Lung (tissue), 12 donors: ENCODE measurements around the gene MARCHF3. TPM values are rescaled to one million over a fixed set of nuclear protein-coding genes. Genes with fewer than 3 reads are reported as not detected.

Source experiments
- ATAC-seq: fragments of 200-7000 bp; cut with Tn5 transposase; one replicate; pipeline ENCODE4 v1.9.1; 2020; ENCODE audit warnings: moderate number of reproducible peaks; ENCODE audit not compliant: insufficient read depth, low FRiP score
- DNase-seq, 3 donors: peaks; one replicate each; pipeline ENCODE4 v3.0.0-alpha.2; 2013 to 2017
- H3K27ac ChIP-seq, 2 donors: one replicate each; pipeline ENCODE4 v1.5.1; 2013; ENCODE audit warnings: mild to moderate bottlenecking in 2 of 2, moderate library complexity in 2 of 2, control low read depth in 1 of 2, inconsistent platforms in 1 of 2, low read depth in 1 of 2, low read length in 1 of 2
- H3K27me3 ChIP-seq, 3 donors: one replicate each; pipeline ENCODE4 v1.5.1; 2013; ENCODE audit warnings: low read length in 2 of 3; ENCODE audit not compliant: control insufficient read depth in 3 of 3, insufficient read depth in 3 of 3
- H3K36me3 ChIP-seq, 4 donors: one replicate each; pipeline ENCODE4 v1.5.1; 2013; ENCODE audit warnings: low read length in 4 of 4, mild to moderate bottlenecking in 1 of 4, moderate library complexity in 1 of 4; ENCODE audit not compliant: control insufficient read depth in 4 of 4, insufficient read depth in 4 of 4
- H3K4me1 ChIP-seq, 5 donors: one replicate each; pipeline ENCODE4 v1.5.1; 2013; ENCODE audit warnings: low read length in 5 of 5, mild to moderate bottlenecking in 2 of 5, moderate library complexity in 1 of 5; ENCODE audit not compliant: control insufficient read depth in 5 of 5, insufficient read depth in 5 of 5
- H3K4me3 ChIP-seq: one replicate; pipeline ENCODE4 v1.5.1; 2013; ENCODE audit warnings: mild to moderate bottlenecking, control low read depth, moderate library complexity
- H3K9ac ChIP-seq, 2 donors: one replicate each; pipeline ENCODE4 v1.5.1; 2013; ENCODE audit warnings: low read length in 2 of 2, control low read depth in 1 of 2; ENCODE audit not compliant: insufficient read depth in 1 of 2
- H3K9me3 ChIP-seq, 4 donors: one replicate each; pipeline ENCODE4 v1.5.1; 2013; ENCODE audit warnings: low read length in 3 of 4, mild to moderate bottlenecking in 1 of 4, moderate library complexity in 1 of 4; ENCODE audit not compliant: control insufficient read depth in 4 of 4, insufficient read depth in 3 of 4
- WGBS, 2 donors: extraction: QIAGEN DNeasy Blood & Tissue Kit; methylation state at CpG; one replicate each; pipeline ENCODE4 v1.1.7; 2013; 5-methylcytosine and 5-hydroxymethylcytosine counted together
- polyA plus RNA-seq, 2 donors: library from polyadenylated mRNA; stranded (reverse); fragments of 200-250 nt; gene quantifications; one replicate each; pipeline ENCODE4 v1.2.1, GENCODE V29; 2013
- total RNA-seq, 2 donors: library from RNA; depleted of rRNA in 1 of 2; stranded (reverse); fragments of >200 nt in 1 of 2; gene quantifications; one replicate each; pipeline ENCODE4 v1.2.1, GENCODE V29; 2014 to 2021
- TF ChIP-seq, protein P1 (sequence below): IDR thresholded peaks from 2 replicates; pipeline ENCODE4 v1.5.1; 2012; ENCODE audit warnings: mild to moderate bottlenecking; ENCODE audit errors: control extremely low read depth, extremely low read depth
- donor health status: control.
- donor health status: control.
- donor health status: Bipolar disorder and iron deficiency.
- donor health status: healthy.
- donor health status: DM: yes; HTN: yes; CAD: no.

MARCHF3 gene
- total and polyA plus RNA-seq, 4 donors, result 3.7 to 17.0 (median 13.1) TPM

- no peak for ATAC-seq
- H3K4me1 ChIP-seq, result peaks cover 0 to 4% (median 0%) of the 10 kb centered on the region in 5 donors
- TF ChIP-seq, protein P1, sequence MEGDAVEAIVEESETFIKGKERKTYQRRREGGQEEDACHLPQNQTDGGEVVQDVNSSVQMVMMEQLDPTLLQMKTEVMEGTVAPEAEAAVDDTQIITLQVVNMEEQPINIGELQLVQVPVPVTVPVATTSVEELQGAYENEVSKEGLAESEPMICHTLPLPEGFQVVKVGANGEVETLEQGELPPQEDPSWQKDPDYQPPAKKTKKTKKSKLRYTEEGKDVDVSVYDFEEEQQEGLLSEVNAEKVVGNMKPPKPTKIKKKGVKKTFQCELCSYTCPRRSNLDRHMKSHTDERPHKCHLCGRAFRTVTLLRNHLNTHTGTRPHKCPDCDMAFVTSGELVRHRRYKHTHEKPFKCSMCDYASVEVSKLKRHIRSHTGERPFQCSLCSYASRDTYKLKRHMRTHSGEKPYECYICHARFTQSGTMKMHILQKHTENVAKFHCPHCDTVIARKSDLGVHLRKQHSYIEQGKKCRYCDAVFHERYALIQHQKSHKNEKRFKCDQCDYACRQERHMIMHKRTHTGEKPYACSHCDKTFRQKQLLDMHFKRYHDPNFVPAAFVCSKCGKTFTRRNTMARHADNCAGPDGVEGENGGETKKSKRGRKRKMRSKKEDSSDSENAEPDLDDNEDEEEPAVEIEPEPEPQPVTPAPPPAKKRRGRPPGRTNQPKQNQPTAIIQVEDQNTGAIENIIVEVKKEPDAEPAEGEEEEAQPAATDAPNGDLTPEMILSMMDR, result no peak
- H3K4me3 ChIP-seq, result no peak overlapping the region
- no peaks in the 10 kb centered on the region for H3K9me3 ChIP-seq
- no peaks in the 10 kb centered on the region for H3K36me3 ChIP-seq
- WGBS, 2 donors, result 93 to 94% methylated on average over 22 of the region's 22 CpGs
- DNase-seq, result no peak
- no peak overlapping the region for H3K9ac ChIP-seq
- no peak overlapping the region for H3K27ac ChIP-seq
- H3K27me3 ChIP-seq, result no peaks in the 10 kb centered on the region
Measured at GRCh38 chr5:126864042-126864688, 166.2 kb downstream of the MARCHF3 start.

GRCh38 chr5:126863402-126863801, 167.0 kb downstream of the MARCHF3 start:
- Histone ChIP-seq H3K4me1 (peaks cover 0 to 3% (median 0%) of the 10 kb centered on the region in 5 donors), H3K27me3 (no peaks in the 10 kb centered on the region), H3K27ac (no peak overlapping the region), H3K4me3 (no peak overlapping the region), H3K36me3 (no peaks in the 10 kb centered on the region), H3K9me3 (no peaks in the 10 kb centered on the region), H3K9ac (no peak overlapping the region)
- ATAC-seq (no peak), DNase-seq (no peak)
- TF ChIP-seq, protein P1, result no peak
- WGBS, 2 donors, result 97 to 98% methylated on average over 4 of the region's 4 CpGs

DNA sequence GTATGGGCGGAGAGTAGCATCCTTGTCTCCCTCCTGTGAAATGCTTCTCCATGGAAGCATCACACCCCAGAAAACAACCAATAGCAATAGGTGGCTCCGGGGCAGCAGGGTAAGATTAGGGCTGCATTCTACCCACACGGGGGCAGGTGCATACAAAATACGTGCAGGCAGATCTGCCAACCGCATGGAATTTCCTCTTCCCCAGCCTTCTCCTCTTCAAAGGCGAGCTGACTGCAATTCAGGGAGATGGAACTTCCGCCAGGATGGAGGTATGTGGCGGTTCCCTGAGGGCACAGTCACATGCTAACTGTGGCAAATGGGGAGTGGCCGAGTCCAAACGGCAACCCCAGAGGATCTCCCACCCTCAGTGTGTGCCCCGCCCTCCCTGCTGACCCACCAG, 171.9 kb downstream of the MARCHF3 start:
- H3K27ac ChIP-seq, result no peak overlapping the region
- 91 to 94% methylated on average over 11 of the region's 11 CpGs for WGBS, 2 donors
- no peak for ATAC-seq
- H3K4me3 ChIP-seq, result no peak overlapping the region
- DNase-seq, result no peak
- H3K9me3 ChIP-seq, result no peaks in the 10 kb centered on the region
- TF ChIP-seq, protein P1, result no peak
- no peaks in the 10 kb centered on the region for H3K36me3 ChIP-seq
- peaks cover 0 to 10% (median 0%) of the 10 kb centered on the region in 5 donors for H3K4me1 ChIP-seq
- H3K9ac ChIP-seq, result no peak overlapping the region
- no peaks in the 10 kb centered on the region for H3K27me3 ChIP-seq
